ENCODE measurements around the gene C16orf87. TPM values are rescaled to one million over a fixed set of nuclear protein-coding genes. Genes with fewer than 3 reads are reported as not detected.
A peak's percentile ranks its signal among the peaks of the same experiment; 100 is the strongest.
"Not testable (repeated sequence)": the region's sequence is repeated elsewhere in the genome, so short reads cannot be mapped to it uniquely, and the experiment has no call there.

C16orf87 gene
- polyA plus RNA-seq, 3 donors: 30.9 to 34.1 (median 33.6) TPM

DNA sequence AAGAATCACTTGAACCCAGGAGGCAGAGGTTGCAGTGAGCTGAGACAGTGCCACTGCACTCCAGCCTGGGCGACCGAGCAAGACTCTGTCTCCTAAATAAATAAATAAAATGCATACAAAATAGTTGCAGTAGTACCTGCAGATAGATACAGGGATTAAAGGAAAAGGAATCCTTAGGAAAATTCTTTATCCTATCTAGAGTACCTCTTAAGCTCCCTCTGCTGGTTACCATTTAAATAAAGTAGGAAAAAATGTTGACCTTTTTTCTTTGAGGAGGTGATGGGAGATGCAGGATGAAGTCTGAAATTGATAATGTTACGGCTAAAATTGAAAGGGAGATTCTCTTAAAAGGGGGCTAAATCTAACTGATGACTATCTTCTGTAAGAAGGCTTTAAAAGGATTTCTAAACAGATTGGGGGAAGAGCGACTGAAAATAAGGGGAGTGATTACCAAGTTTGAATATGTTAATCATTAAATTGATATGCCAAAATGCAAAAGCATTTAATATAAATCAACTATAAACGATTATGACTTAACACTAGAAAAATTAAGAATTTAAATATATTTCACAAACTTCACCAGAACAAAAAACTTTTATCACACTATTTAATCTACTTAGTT lies 29.4 kb downstream of the C16orf87 start:
- no peak for DNase-seq (ENCODE audit: low read depth in 3 of 3, low spot score in 2 of 3)

DNA sequence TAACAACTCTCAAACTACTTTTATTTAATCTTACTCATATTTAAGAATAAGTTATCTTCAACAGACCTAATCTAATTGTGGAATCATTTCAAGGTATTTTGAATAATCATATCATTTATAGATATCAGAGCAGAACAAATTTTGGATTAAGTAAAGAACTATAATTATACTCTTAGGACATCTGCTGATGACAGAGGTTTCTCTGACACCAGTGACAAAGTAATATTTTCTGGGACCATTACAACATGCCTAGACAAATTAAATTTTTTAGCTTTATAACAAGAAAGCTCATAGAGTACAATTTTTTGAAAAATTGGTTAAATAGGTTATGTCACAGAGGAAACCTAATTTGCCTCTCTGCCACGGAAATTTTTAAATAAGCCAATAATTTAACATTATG lies 30.5 kb downstream of the C16orf87 start:
- no peak for DNase-seq (ENCODE audit: low read depth in 3 of 3, low spot score in 2 of 3)

DNA sequence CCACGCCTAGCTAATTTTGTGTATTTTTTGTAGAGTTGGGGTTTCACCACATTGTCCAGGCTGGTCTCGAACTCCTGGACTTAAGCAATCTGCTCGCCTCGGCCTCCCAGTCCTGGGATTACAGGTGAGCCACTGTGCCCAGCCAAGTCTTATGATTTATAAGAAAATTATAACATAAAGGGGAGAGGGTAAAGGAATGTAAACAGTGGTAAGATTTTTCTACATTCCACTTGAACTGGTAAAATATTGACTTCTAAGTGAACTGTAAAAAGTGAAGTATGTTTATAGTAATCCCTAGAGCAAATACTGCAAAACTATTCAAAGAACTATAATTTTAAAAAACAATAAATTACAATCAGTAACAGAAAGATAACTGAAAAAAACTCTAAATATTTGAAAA lies 33.5 kb downstream of the C16orf87 start:
- no peak for DNase-seq (ENCODE audit: low read depth in 3 of 3, low spot score in 2 of 3)

DNA sequence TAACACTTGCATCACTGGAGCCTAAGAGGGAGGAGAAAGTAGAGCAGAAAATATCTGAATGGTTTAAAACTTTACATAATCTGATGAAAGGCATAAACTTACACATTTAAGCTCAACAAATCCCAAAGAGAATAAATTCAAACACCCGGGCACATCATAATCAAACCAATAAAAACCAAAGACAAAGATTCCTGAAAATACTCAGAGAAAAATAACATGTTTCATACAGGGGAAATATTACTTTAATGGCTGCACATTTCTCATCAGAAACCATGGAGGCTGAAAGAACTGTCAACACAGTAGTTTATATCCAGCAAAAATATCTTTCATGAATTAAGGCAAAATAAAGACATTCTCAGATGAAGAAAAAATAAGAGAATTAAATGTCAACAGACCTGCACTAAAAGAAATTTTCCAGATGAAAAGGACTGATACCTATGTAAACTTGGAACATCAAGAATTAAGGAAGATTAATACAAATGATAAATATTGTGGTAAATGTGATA lies 34.2 kb downstream of the C16orf87 start:
- no peak for DNase-seq (ENCODE audit: low read depth in 3 of 3, low spot score in 2 of 3)

DNA sequence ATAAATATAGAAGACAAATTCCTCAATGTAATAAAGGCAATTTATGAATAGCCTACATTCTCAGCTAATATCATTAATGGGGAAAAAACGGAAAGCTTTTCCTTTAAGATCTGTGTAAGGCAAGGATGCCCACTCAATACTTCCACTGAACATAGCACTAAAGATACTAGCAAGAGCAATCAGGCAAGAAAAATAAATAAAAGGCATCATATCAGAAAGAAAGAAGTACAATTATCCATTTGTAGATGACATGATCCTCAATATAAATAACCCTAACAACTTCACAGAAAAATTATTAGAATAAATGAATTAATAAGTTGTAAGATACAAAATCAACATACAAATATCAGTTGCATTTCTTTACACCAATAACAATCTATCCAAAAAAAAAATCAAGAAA lies 37.1 kb downstream of the C16orf87 start:
- no peak for DNase-seq (ENCODE audit: low read depth in 3 of 3, low spot score in 2 of 3)

DNA sequence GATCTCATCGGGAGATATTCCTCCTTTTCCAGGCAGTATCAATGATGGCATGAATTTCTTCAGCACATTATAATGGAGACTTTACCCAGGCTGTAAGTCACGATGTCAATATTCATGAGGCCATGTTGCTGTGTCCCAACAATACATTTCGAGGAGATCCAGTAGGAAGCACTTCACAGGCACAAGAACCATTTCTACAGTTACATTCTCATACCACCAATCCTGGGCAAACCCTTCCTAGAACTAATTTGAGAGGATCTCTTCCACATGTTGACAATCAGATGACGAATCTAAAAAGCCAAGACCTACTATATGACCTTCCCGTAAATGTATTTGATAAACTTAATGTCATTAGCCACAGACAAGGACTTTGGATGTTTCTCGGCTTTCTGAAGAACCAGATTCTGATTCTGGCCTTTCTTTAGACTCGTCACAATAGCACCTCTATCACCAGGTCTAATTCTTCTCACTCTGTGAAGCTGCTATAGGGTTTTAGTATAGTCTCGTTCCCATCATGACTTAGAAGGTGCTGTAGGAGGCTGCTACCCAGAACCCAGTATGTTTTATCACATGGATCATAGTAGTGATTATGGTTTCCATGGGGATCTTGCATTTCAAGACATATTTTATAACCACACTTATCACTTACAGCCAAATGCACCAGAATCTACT lies 40.2 kb downstream of the C16orf87 start:
- DNase-seq (ENCODE audit: low read depth in 3 of 3, low spot score in 2 of 3): no peak

DNA sequence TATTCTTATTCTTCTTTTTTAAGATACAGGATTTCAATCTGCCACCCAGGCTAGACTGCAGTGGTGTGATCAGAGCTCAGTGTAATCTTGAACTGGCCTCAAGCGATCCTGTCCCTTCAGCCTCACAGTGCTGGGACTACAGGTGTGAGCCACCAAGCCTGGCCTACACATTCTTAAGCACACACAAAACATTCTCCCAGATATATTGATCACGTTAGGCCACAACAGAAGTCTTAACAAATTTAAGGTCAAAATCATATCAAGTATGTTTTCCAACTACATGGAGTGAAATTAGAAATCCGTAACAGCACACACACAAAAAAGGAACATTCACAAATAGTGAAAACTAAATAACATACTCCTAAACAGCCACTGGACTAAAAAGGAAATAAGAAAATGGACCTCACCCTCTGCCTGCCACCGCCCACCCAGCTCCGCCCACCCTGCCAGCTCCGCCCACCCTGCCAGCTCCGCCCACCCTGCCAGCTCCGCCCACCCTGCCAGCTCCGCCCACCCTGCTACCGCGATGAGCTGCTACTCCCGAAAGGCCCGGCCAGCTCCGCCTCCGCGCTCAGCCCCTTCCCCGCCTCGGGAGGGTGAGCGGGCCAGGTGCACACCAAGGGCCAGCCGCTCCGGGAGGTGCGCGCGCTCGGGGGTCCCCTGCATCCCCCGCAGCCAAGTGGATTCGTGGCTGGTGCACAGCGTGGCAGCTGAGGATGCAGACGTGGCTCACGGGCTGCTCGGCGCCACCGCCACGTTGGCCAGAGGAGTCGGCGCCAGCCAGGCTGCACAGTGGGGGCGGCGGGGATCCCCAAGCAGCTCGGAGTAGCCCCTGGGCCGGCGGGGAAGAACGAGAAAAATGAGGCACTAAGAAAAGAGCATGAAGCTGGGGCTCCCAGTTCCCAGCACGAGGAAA lies 41.2 kb downstream of the C16orf87 start:
- peak in 1 of 3 donors; percentile 25 for DNase-seq (ENCODE audit: low read depth in 3 of 3, low spot score in 2 of 3)

DNA sequence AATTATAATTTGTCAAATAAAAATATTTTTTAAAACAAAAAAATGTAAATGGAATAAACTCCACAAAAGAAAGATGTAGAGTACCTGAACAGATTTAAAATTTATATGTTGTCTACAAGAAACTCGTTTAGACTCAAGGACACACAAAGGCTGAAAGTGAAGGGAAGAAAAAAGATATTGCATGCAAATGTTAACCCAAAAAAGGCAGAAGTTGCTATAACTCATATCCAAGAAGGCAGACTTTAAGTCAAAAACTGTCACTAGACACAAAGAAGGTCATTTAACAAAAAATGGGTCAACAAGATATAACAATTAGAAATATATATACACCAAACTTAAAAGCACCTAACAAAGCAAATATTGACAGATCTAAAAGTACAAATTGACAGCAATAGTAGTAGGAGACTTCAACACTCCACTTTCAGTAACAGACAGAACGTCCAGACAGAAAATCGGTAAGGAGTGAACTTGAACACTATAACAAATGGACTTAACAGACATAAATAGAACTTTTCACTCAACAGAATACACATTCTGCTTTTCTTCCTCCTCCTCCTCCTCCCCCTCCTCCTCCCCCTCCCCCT lies 42.0 kb downstream of the C16orf87 start:
- no peak for DNase-seq (ENCODE audit: low read depth in 3 of 3, low spot score in 2 of 3)

DNA sequence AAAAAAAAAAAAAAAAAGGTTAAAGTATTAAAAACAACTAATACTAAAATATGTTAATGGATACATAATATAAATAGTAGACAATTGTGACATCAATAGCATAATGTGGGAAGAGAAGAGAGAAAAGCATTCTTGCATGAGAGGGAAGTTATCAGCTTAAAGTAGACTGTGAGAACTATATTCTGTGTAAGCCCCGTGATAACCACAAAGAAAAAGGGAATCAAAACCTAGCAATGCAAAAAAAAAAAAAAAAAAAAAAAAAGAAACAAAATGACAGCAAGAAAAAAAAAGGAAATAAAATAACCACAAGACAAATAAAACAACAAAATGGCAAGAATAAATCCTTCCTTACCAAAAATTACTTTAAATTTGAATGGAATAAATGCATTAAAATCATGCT lies 43.1 kb downstream of the C16orf87 start:
- no peak for DNase-seq (ENCODE audit: low read depth in 3 of 3, low spot score in 2 of 3)

DNA sequence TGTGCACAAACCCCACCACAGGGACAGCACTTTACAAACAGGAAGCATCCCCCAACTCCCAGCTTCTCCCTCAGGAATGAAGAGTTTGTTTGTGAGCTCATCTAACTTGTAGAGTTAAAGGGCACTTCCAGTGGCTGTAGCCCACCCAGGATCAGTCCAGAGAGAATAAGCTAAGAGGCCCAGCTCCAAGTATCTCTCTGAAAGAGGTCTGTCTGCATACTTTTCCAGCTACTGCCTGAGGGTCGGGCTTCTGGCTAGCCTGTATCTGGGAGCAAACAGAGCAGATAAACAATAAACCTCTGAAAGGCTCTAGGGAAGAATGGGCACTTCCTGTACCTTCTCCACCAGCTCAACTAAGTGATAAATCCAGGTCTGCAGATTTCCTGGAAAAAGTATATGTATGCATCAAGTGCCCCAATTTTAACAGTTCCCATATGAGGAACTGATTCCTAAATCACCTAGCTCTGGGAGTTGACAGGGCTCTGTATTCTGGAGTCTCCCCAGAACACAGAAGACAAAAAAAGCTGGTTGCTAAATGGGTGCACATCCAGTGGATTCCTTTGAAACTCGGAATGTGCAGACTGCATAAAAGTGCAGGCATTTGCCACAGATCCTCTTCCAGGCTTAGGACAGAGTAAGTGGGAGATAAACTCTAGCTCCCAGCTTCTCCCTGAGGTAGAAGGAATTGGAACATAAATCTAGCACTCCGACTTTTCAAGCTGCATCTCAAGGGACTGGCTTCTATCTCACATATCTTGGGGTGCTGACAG lies 45.7 kb downstream of the C16orf87 start:
- no peak for DNase-seq (ENCODE audit: low read depth in 3 of 3, low spot score in 2 of 3)

DNA sequence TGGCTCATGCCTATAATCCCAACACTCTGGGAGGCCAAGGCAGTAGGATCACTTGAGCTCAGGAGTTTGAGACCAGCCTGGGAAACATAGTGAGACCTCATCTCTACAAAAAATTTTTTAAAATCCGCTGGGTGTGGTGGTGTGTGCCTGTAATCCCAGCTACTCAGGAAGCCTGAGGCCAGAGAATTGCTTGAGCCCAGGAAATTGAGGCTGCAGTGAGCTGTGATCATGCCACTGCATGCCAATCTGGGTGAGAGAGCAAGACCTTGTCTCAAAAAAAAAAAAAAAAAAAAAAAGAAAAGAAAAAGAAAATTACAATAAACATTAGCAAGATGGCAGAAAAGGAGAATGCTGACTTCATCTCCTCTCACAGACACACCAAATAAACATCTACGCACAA lies 46.4 kb downstream of the C16orf87 start:
- DNase-seq (ENCODE audit: low read depth in 3 of 3, low spot score in 2 of 3): not testable (repeated sequence)

DNA sequence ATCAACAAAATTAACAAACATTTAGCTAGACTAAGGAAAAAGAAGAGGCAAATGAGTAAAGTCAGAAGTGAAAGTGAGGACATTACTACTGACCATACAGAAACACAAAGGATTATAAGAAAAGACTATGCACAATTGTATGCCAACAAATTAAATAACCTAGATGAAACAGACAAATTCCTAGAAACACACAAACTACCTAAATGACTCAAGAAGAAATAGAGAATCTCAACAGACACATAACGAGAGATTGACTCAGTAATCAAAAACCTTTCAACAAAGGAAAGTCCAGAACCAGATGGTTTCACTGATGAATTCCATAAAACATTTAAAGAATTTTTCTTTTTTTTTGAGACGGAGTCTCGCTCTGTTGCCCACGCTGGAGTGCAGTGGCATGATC lies 47.2 kb downstream of the C16orf87 start:
- DNase-seq (ENCODE audit: low read depth in 3 of 3, low spot score in 2 of 3): no peak

DNA sequence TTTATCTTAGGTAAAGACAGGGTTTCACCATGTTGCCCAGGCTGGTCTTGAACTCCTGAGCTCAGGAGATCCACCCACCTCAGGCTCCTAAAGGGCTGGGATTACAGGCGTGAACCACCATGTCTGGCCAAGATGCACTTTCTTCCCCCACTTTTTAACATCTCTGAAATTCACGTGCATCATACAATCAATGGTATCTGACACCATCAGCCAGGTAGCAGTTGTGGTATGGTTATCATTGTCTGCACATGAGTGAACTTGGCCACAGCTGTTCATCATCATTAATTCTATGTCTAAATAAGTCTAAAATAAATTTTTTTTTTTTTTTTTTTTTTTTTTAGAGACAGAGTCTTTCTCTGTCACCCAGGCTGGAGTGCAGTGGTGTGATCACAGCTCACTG lies 48.7 kb downstream of the C16orf87 start:
- no peak for DNase-seq (ENCODE audit: low read depth in 3 of 3, low spot score in 2 of 3)

DNA sequence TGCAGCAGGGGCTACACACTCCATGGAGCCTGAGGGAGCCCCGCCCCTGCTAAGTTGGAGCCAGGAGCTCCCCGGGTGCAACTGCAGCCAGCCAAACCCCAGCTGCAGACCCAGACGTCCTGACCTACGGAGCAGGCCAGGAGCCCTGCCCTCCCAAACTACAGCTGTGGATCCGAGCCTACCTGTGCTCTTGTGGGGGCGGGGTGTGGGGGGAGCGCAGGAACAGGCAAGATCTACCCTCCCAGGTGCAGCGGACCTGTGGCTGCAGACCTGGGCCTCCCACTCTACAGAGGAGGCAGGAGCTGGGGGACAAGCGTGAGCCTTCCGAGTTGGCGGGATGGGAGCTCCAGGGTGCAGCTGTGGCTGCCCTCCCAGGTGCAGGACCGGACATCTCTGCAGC lies 53.2 kb downstream of the C16orf87 start:
- no peak for DNase-seq (ENCODE audit: low read depth in 3 of 3, low spot score in 2 of 3)

DNA sequence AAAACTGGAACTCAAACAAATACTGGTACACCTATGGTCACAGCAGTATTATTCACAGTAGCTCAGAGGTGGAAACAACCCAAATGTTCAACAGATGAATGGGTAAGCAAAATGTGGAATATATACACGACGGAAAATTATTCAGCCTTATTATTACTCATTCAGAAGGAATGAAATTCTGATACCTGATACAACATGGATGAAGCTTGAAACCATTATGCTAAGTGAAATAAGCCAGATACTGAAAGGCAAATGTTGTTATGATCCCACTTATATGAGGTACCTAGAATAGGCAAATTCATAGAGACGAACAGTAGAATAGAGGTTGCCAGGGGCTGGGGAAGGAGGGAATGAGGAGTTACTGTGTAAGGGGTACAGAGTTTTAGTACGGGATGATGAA lies 55.8 kb downstream of the C16orf87 start:
- DNase-seq (ENCODE audit: low read depth in 3 of 3, low spot score in 2 of 3): no peak

DNA sequence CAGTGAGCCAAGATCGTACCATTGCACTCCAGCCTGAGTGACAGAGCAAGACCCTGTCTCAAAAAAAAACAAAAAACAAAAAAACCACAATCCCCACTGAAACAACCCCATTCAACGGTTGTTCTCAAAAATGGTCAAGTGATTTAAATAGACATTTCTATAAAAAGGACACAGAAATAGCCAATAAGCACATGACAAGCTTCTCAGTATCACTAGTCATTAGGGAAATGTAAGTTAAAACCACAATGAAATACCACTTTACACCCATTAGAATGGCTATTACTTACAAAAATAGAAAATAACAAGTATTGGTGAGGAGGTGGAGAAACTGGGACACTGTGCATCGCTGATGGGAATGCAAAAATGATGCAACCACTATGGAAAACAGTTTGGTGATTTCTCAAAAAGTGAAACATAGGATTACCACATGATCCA lies 56.2 kb downstream of the C16orf87 start:
- no peak for DNase-seq (ENCODE audit: low read depth in 3 of 3, low spot score in 2 of 3)

DNA sequence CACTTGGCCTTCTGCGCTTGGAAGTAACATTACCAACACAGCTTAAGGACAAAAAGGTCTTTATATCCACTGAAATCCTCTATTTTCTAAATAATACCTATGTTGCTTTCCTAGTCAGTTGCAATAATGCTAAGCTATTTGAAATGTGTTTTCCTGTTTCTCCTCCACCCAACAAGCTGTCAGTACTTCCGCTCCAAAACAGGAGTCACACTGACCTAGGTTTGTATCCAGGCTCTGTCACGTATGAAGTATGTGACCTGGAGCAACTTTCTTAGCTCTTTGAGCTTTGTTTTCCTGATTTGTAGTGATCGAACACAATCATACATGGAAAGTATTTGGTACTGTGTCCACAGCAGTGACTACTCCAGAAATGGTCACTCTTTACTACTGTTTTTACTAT lies 58.5 kb downstream of the C16orf87 start:
- DNase-seq (ENCODE audit: low read depth in 3 of 3, low spot score in 2 of 3): no peak

DNA sequence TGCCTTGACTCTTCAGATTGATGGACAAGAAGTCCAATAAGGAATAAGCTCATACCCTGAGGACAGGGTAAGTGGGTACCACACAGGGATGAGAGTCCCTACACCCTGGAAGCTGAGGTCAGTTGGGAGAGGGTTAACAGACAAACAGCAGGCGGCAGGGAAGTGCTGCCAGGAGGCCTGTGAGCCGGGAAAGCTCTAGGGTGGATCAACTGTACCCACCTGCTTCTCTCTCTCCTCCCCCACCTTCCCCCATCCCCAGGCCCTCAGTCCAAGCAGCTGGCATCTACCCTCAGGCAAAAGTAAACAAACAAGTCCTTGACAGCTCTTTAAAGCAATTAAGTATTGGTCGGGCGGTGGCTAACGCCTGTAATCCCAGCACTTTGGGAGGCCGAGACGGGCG lies 62.2 kb downstream of the C16orf87 start:
- DNase-seq (ENCODE audit: low read depth in 3 of 3, low spot score in 2 of 3): no peak

DNA sequence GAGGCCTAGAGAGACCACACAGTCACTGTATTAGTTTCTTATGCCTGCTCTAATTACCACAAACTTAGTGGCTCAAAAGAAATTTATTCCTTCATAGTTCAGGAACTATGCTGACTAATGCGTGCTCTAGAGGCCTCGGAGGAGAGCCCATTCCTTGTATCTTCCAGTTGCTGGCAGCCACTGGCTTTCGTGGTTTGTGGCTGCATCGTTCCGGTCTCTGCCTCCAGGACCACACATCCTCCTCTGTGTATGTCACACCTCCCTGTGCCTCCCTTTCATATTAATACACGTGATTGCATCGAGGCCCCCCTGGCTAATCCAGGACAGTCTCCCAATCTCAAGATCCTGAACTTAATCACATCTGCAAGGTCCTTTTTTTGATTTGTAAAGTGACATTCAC lies 65.9 kb downstream of the C16orf87 start:
- DNase-seq (ENCODE audit: low read depth in 3 of 3, low spot score in 2 of 3): no peak

DNA sequence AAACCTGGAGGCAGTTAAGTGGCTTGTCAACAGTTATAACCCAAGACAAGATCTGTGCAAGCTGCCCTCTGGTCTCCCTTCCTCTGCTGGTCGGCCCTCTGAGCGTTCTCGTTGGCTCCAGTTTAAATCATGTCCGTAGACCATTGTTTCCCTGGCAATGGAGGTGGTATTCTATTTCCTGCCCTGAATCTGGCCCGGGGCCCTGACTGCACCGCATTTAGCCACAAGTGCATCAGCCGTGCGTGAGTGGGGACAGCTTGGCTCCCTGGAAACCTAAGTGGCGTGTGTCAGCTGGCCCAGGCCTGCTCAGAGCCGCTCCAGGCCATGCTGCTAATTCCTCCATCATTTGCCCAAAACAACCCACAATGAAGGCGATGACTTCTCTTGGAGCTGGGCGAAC lies 67.8 kb downstream of the C16orf87 start:
- no peak for DNase-seq (ENCODE audit: low read depth in 3 of 3, low spot score in 2 of 3)

All from right renal cortex interstitium (tissue), 3 donors.